Endothelial cell of umbilical vein (primary cell): Measurements from ENCODE around the gene GJA10. TPM values are rescaled to one million over a fixed set of nuclear protein-coding genes. Genes with fewer than 3 reads are reported as not detected.

Experiments
- BruUV-seq: library from RNA; stranded (reverse); fragments of 400-500 nt; replicated peaks from 2 replicates; lab custom pipeline; 2021; lab: Mats Ljungman, UMichigan
- CTCF ChIA-PET: fragments of 300-600, 350-600 bp; sonication (Branson Sonifier 250); formaldehyde crosslinking; loops from one replicate; lab custom pipeline; 2021; ENCODE audit warnings: antibody characterized with exemption, inconsistent platforms; lab: Charles Lee
- POLR2A ChIA-PET: fragments of 300-600, 350-600 bp; sonication (Branson Sonifier 250); formaldehyde crosslinking; loops from one replicate; lab custom pipeline; 2021; ENCODE audit warnings: antibody characterized with exemption, inconsistent platforms; lab: Charles Lee
- DNase-seq: peaks from one replicate; pipeline ENCODE4 v3.0.0-alpha.2; 2011; ENCODE audit warnings: low read depth, low spot score
- FAIRE-seq: peaks from 2 replicates; lab custom pipeline; 2011; peaks lifted over from hg19 to GRCh38; lab: Jason Lieb, UNC
- H2AFZ ChIP-seq: 2 replicates; pipeline ENCODE4 v1.6.0; 2012; ENCODE audit warnings: low read depth, low read length, control low read depth, inconsistent platforms
- H3K27ac ChIP-seq: 2 replicates; pipeline ENCODE4 v1.5.1; 2011; ENCODE audit warnings: low read depth, mild to moderate bottlenecking, control low read depth, low read length, moderate library complexity; ENCODE audit not compliant: insufficient read depth
- H3K27me3 ChIP-seq, 2 experiments: 2 replicates each; pipeline versions ENCODE4 v1.6.0 to v1.6.1; 2011; ENCODE audit warnings: low read length in 2 of 2, mixed read lengths in 1 of 2; ENCODE audit not compliant: control insufficient read depth in 2 of 2, insufficient read depth in 2 of 2
- H3K36me3 ChIP-seq, 2 experiments: 2 replicates in 1 of 2; 3 replicates in 1 of 2; pipeline ENCODE4 v1.5.1; 2011; ENCODE audit warnings: low read length in 2 of 2, mild to moderate bottlenecking in 1 of 2, moderate library complexity in 1 of 2; ENCODE audit not compliant: control insufficient read depth in 2 of 2, insufficient read depth in 2 of 2; ENCODE audit errors: extremely low read depth in 1 of 2
- H3K4me1 ChIP-seq: 3 replicates; pipeline ENCODE4 v1.5.1; 2011; ENCODE audit warnings: mild to moderate bottlenecking, low read length; ENCODE audit not compliant: control insufficient read depth, insufficient read depth; ENCODE audit errors: extremely low read depth
- H3K4me2 ChIP-seq: 2 replicates; pipeline ENCODE4 v1.6.1; 2011; ENCODE audit warnings: low read length, control low read depth, mixed read lengths; ENCODE audit not compliant: insufficient read depth
- H3K4me3 ChIP-seq, 3 experiments: fragments of 200-600 bp in 1 of 3; sonication (generic), shearing (Covaris generic) in 1 of 3; replicated peaks in 1 of 3; 2 replicates each; pipeline ENCODE4 v1.5.1; 2011 to 2016; ENCODE audit warnings: control low read depth in 3 of 3, low read length in 3 of 3, mild to moderate bottlenecking in 2 of 3, inconsistent platforms in 1 of 3, low read depth in 1 of 3, moderate library complexity in 1 of 3; ENCODE audit not compliant: insufficient read depth in 1 of 3
- H3K79me2 ChIP-seq: 2 replicates; pipeline ENCODE4 v1.6.0; 2012; ENCODE audit warnings: low read length, inconsistent platforms; ENCODE audit not compliant: control insufficient read depth, insufficient read depth
- H3K9ac ChIP-seq: replicated peaks from 2 replicates; pipeline ENCODE3; 2011; ENCODE audit warnings: low read length, control low read depth; ENCODE audit not compliant: insufficient read depth; ENCODE audit errors: extremely low read depth
- H3K9me1 ChIP-seq: replicated peaks from 3 replicates; pipeline ENCODE4 v1.6.0; 2011; ENCODE audit warnings: mild to moderate bottlenecking, low read length; ENCODE audit not compliant: control insufficient read depth, insufficient read depth; ENCODE audit errors: extremely low read depth
- H3K9me3 ChIP-seq: replicated peaks from 2 replicates; pipeline ENCODE4 v1.5.1; 2012; ENCODE audit warnings: low read length, inconsistent platforms; ENCODE audit not compliant: control insufficient read depth, insufficient read depth
- H4K20me1 ChIP-seq: replicated peaks from 2 replicates; pipeline ENCODE3; 2011; ENCODE audit warnings: mild to moderate bottlenecking, low read length; ENCODE audit not compliant: control insufficient read depth, insufficient read depth; ENCODE audit errors: extremely low read depth
- CTCF ChIP-seq, 2 donors: IDR thresholded peaks; 1 replicate in 1 of 2; 2 replicates in 1 of 2; pipeline ENCODE4 v1.5.1; 2011; ENCODE audit warnings: low read length in 2 of 2, mild to moderate bottlenecking in 2 of 2, moderate library complexity in 2 of 2, control low read depth in 1 of 2, inconsistent platforms in 1 of 2, low read depth in 1 of 2; ENCODE audit not compliant: insufficient read depth in 1 of 2; ENCODE audit errors: extremely low read depth in 1 of 2
- GATA2 ChIP-seq: IDR thresholded peaks from 2 replicates; pipeline ENCODE4 v1.7.0; 2011; ENCODE audit warnings: low read depth, mild to moderate bottlenecking, moderate library complexity, mixed read lengths, low read length; ENCODE audit not compliant: insufficient read length, insufficient read depth
- JUN ChIP-seq: IDR thresholded peaks from 2 replicates; pipeline ENCODE4 v1.6.1; 2011; ENCODE audit warnings: borderline replicate concordance, low read depth; ENCODE audit not compliant: insufficient read length, insufficient read depth
- MYC ChIP-seq: IDR thresholded peaks from one replicate; pipeline ENCODE4 v1.6.1; 2011; ENCODE audit warnings: mild to moderate bottlenecking, low read depth, low read length
- POLR2A ChIP-seq: IDR thresholded peaks from 2 replicates; pipeline ENCODE4 v1.6.1; 2012; ENCODE audit warnings: low read depth, mild to moderate bottlenecking, control low read depth, low read length
- dilution Hi-C: fragments of 300-500 bp; cut with MboI; formaldehyde crosslinking; loops from one replicate; pipeline ENCODE4 v1.15.0; 2019; ENCODE audit warnings: low sequenced_read_pairs; ENCODE audit not compliant: extremely low pct_ligation_motif_present
- intact Hi-C: fragments of 100-400 bp; cut with micrococcal nuclease; formaldehyde crosslinking; loops from one replicate; pipeline ENCODE4 v1.10.0; 2022
- polyA plus RNA-seq, 4 experiments: library from polyadenylated mRNA; depleted of rRNA in 3 of 4; stranded (reverse) in 3 of 4; unstranded in 1 of 4; fragments of >200 nt; gene quantifications; 2 replicates each; pipeline versions ENCODE4 v1.2.1 to v1.2.3, GENCODE V29; 2011 to 2012; ENCODE audit warnings: missing spikeins in 1 of 4
- total RNA-seq: library from RNA; stranded (reverse); gene quantifications from 2 replicates; pipeline ENCODE4 v1.2.3, GENCODE V29; 2021

The GJA10 gene
- total and polyA plus RNA-seq, 2 donors (not counting 3 experiments of a cell fraction or from before 2014, with no cell fraction given): not detected

GRCh38 chr6:89874438-89874837, 19.8 kb upstream of the GJA10 start:
- no peaks in the 10 kb centered on the region for H4K20me1 ChIP-seq
- H3K9me1 ChIP-seq: no peaks in the 10 kb centered on the region
- no peaks in the 10 kb centered on the region for H3K79me2 ChIP-seq
- BruUV-seq: no TSS peak
- no peak for TF ChIP-seq POLR2A
- no peak for TF ChIP-seq CTCF (IDR thresholded peaks at IDR 0.05; ENCODE audit: extremely low read depth in 1 of 2, insufficient read depth in 1 of 2, low read depth in 1 of 2, low read length in 2 of 2)
- TF ChIP-seq MYC: no peak
- no peak for TF ChIP-seq GATA2
- no peak for TF ChIP-seq JUN
- H2AFZ ChIP-seq: no peak overlapping the region
- DNase-seq (no peak), FAIRE-seq (no peak)
- dilution Hi-C loops (no loop called here), intact Hi-C loops (no loop called here)
- H3K4me1 ChIP-seq: no peaks in the 10 kb centered on the region
- CTCF ChIA-PET: no interaction called here
- peaks cover 0 to 5% of the 10 kb centered on the region in 2 experiments for H3K36me3 ChIP-seq
- H3K4me2 ChIP-seq: no peak overlapping the region
- POLR2A ChIA-PET: no interaction called here
- no peak overlapping the region for H3K9ac ChIP-seq
- no peaks in the 10 kb centered on the region for H3K9me3 ChIP-seq
- no peak overlapping the region for H3K27ac ChIP-seq
- no peak overlapping the region for H3K4me3 ChIP-seq
- H3K27me3 ChIP-seq: no peaks in the 10 kb centered on the region
